Parathyroid adenoma (tissue), 2 donors: ENCODE data around the gene PRR18.
"Not testable (repeated sequence)": the region's sequence is repeated elsewhere in the genome, so short reads cannot be mapped to it uniquely, and the experiment has no call there.

Source experiments
- H2AFZ ChIP-seq: fragments of 300-600 bp; sonication (generic); one replicate; pipeline ENCODE4 v1.7.0; 2017; ENCODE audit warnings: antibody characterized with exemption, mild to moderate bottlenecking
- H3K27ac ChIP-seq: fragments of 300-600 bp; sonication (generic); one replicate; pipeline ENCODE4 v1.7.0; 2017
- H3K27me3 ChIP-seq: fragments of 300-600 bp; sonication (generic); one replicate; pipeline ENCODE4 v1.7.0; 2017; ENCODE audit warnings: low read length; ENCODE audit not compliant: control insufficient read depth, insufficient read depth
- H3K36me3 ChIP-seq: fragments of 300-600 bp; sonication (generic); one replicate; pipeline ENCODE4 v1.7.0; 2017; ENCODE audit warnings: low read length; ENCODE audit not compliant: control insufficient read depth, insufficient read depth
- H3K4me1 ChIP-seq: fragments of 300-600 bp; sonication (generic); one replicate; pipeline ENCODE4 v1.7.0; 2017; ENCODE audit warnings: control low read depth
- H3K4me2 ChIP-seq: fragments of 300-600 bp; sonication (generic); one replicate; pipeline ENCODE4 v1.7.0; 2017; ENCODE audit warnings: low read length
- H3K4me3 ChIP-seq: fragments of 300-600 bp; sonication (generic); one replicate; pipeline ENCODE4 v1.7.0; 2017; ENCODE audit warnings: low read depth, low read length
- H3K79me2 ChIP-seq: fragments of 300-600 bp; sonication (generic); one replicate; pipeline ENCODE4 v1.7.0; 2017; ENCODE audit warnings: control low read depth
- H3K9ac ChIP-seq: fragments of 300-600 bp; sonication (generic); one replicate; pipeline ENCODE4 v1.7.0; 2017; ENCODE audit warnings: mild to moderate bottlenecking
- H3K9me3 ChIP-seq: fragments of 300-600 bp; sonication (generic); one replicate; pipeline ENCODE4 v1.7.0; 2017; ENCODE audit warnings: low read length; ENCODE audit not compliant: control insufficient read depth
- TF ChIP-seq, protein P1 (sequence below): fragments of 300-600 bp; sonication (generic); IDR thresholded peaks from one replicate; pipeline ENCODE4 v1.7.0; 2017; ENCODE audit warnings: antibody characterized with exemption, mild to moderate bottlenecking
- donor health status: primary hyperparathyroidism.

Gene PRR18

DNA sequence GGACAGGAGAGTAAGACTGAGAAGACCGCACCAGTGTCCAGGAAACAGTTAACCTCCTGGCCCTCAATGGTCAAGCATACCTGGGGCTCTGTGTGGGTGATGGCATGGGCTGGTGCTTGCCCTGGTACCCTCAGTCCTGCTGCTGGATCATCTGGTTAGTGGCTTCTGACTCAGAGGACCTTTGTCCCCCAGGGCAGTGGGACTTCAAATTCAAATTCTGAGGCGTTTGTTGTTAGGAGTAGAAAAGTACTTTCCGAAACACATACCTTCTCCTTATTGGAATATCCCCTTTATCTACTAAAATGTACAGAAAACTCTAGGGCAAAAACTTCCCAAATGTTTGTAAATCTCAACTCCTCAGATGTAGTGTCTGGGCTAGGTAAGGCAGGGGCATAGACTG lies 38.3 kb upstream of the PRR18 start:
- Histone ChIP-seq H3K4me1 (peaks cover 3% of the 10 kb centered on the region), H2AFZ (no peak overlapping the region), H3K36me3 (no peaks in the 10 kb centered on the region), H3K9me3 (no peaks in the 10 kb centered on the region), H3K27ac (no peak overlapping the region), H3K9ac (no peak overlapping the region), H3K4me2 (no peak overlapping the region), H3K27me3 (no peaks in the 10 kb centered on the region), H3K79me2 (peaks cover 10% of the 10 kb centered on the region), H3K4me3 (no peak overlapping the region)
- TF ChIP-seq, protein P1, sequence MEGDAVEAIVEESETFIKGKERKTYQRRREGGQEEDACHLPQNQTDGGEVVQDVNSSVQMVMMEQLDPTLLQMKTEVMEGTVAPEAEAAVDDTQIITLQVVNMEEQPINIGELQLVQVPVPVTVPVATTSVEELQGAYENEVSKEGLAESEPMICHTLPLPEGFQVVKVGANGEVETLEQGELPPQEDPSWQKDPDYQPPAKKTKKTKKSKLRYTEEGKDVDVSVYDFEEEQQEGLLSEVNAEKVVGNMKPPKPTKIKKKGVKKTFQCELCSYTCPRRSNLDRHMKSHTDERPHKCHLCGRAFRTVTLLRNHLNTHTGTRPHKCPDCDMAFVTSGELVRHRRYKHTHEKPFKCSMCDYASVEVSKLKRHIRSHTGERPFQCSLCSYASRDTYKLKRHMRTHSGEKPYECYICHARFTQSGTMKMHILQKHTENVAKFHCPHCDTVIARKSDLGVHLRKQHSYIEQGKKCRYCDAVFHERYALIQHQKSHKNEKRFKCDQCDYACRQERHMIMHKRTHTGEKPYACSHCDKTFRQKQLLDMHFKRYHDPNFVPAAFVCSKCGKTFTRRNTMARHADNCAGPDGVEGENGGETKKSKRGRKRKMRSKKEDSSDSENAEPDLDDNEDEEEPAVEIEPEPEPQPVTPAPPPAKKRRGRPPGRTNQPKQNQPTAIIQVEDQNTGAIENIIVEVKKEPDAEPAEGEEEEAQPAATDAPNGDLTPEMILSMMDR = no peak

DNA sequence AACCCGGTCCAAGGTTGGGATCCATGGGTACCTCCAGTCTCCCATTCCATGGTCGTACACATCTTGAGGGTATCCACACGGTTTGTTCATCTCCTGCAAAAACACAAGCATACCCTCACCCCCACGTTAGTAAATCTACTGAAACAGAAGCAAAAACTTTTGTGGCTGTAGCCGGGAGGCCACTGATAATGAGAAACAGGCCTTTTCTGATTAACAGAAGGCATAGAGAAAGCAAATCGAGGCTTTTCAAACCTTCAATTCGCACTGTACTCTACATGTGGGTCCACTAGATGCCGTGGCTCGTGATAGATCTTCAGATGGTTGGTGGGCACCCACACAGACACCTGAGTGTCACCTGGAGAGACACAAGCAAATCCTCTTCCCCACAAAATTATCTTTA lies 37.5 kb upstream of the PRR18 start:
- not testable (repeated sequence) for H3K4me1 ChIP-seq, H3K9me3 ChIP-seq, H3K9ac ChIP-seq, H3K27me3 ChIP-seq, H3K4me3 ChIP-seq, H3K79me2 ChIP-seq, H3K27ac ChIP-seq, H3K36me3 ChIP-seq, H2AFZ ChIP-seq, H3K4me2 ChIP-seq

DNA sequence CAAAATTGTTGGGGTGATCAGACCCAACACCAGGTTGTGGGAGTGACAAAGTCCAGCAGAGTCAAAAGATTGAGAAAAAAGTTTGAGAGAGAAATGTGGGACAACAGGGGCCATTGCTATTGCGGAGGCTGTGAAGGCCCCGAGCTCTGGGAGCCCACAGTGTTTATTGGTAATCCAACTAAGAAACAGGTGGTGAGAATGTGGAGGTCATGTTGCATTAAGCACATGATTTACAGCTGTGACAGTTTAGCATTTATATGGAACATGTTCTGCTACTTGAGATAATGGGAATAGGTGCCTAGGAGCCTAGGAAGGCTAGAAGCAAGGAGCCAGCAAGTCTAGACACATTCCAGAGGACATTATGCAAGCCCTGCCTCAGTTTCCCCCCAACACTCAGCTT lies 36.7 kb upstream of the PRR18 start:
- H3K27me3 ChIP-seq, H3K9me3 ChIP-seq, H2AFZ ChIP-seq, H3K36me3 ChIP-seq, H3K4me2 ChIP-seq, H3K4me1 ChIP-seq, H3K4me3 ChIP-seq, H3K27ac ChIP-seq, H3K9ac ChIP-seq: not testable (repeated sequence)
- peaks cover 13% of the 10 kb centered on the region for H3K79me2 ChIP-seq

DNA sequence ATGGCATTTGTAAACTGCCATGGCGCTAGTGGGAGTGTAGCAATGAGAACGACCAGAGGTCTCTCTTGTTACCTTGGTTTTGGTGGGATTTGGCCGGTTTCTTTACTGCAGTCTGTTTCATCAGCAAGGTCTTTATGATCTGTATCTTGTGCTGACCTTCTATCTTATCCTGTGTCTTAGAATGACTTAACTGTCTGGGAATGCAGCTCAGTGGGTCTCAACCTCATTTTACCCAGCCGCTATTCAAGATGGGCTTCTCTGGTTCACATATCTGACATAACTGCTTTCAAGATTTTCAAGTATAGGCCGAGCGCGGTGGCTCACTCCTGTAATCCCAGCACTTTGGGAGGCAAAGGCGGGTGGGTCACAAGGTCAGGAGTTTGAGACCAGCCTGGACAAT lies 36.0 kb upstream of the PRR18 start:
- Histone ChIP-seq H3K4me2 (no peak overlapping the region), H3K36me3 (no peaks in the 10 kb centered on the region), H3K4me3 (no peak overlapping the region), H3K27me3 (no peaks in the 10 kb centered on the region), H3K9me3 (no peaks in the 10 kb centered on the region), H2AFZ (no peak overlapping the region), H3K4me1 (peaks cover 8% of the 10 kb centered on the region), H3K27ac (no peak overlapping the region), H3K79me2 (peaks cover 20% of the 10 kb centered on the region), H3K9ac (no peak overlapping the region)
- TF ChIP-seq, protein P1 = no peak

DNA sequence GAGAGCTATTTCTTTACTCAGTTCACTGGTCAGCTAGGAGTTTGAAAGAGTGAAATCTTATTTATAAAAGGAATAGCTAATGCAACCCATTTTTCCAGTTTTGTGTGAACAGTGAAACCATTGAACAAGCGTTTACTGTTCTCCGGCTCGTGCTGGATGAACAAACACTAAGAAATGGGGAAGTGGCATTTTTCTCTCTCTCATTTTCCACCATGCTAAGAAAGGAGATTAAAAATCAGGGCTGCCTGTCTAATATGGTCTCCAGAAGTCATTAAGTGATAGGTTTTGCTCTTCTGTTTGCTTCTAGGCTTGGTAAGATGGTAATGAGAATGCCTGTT lies 34.9 kb upstream of the PRR18 start:
- Histone ChIP-seq H3K27ac (peak overlapping the region; percentile 58), H3K4me2 (peak overlapping the region; percentile 76), H3K79me2 (peaks cover 25% of the 10 kb centered on the region), H3K9ac (peak overlapping the region; percentile 75), H3K4me1 (peaks cover 8% of the 10 kb centered on the region), H3K27me3 (no peaks in the 10 kb centered on the region), H3K9me3 (no peaks in the 10 kb centered on the region), H3K4me3 (peak overlapping the region; percentile 90), H3K36me3 (no peaks in the 10 kb centered on the region), H2AFZ (peak overlapping the region; percentile 94)
- TF ChIP-seq, protein P1 = no peak

DNA sequence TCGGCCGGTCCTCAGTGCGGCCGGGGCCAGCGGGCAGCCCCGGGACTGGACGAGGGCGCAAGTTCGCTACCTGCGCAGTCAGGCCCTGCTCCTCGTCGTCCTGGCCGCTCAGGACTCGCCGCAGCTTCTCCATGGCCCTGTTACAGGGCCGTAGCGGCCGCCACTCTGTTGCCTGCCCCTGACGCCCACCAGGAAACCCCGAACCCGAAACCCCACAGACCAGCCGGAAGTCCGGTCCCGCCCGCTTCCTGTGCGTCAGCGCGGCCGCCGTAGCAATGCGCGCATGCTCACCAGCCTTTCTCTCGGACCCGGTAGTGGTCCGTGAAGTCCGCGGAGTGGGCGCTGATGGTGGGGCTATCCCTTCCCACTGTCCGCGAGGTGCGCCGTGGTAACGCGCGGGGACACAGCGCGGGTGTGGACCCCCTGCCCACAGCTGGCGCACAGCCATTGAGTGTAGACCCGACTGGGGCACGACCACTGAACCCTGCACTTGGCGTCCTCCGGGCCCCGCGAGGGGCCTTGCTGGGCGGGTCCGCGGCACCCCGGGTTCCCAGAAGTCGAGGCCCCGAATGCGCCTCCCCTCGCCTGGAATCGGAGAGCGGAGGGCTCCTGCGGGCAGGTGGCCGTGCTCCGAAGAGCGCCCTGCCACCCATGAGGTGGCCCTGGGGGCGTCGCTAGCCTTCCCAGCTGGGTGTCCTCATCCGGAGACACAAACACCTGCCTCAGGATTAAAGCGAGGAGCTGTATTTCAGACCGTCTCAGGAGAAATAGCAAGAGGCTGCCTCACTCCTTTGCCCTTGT lies 34.4 kb upstream of the PRR18 start, which contains the start of gene SFT2D1:
SFT2D1 (minus strand) TSS at position 197 of the 801 bp plus-strand sequence; CDS start at position 133, 64 bp downstream.
- TF ChIP-seq, protein P1 = no peak
- Histone ChIP-seq H3K79me2 (peaks cover 25% of the 10 kb centered on the region), H2AFZ (peak within 1 kb of the TSS; percentile 94), H3K4me2 (peak within 1 kb of the TSS; percentile 76), H3K9me3 (no peaks in the 10 kb centered on the region), H3K36me3 (no peaks in the 10 kb centered on the region), H3K4me3 (peak within 1 kb of the TSS; percentile 90), H3K27ac (peak within 1 kb of the TSS; percentile 58), H3K4me1 (peaks cover 8% of the 10 kb centered on the region), H3K9ac (peak within 1 kb of the TSS; percentile 75), H3K27me3 (no peaks in the 10 kb centered on the region)
